ENCODE results near the gene CHCHD10. TPM values are rescaled to one million over a fixed set of nuclear protein-coding genes. Genes with fewer than 3 reads are reported as not detected.

CHCHD10 gene
- polyA plus RNA-seq, 1 of the 3 experiments (the other 2 are of a cell fraction), result 70.1 TPM

DNA sequence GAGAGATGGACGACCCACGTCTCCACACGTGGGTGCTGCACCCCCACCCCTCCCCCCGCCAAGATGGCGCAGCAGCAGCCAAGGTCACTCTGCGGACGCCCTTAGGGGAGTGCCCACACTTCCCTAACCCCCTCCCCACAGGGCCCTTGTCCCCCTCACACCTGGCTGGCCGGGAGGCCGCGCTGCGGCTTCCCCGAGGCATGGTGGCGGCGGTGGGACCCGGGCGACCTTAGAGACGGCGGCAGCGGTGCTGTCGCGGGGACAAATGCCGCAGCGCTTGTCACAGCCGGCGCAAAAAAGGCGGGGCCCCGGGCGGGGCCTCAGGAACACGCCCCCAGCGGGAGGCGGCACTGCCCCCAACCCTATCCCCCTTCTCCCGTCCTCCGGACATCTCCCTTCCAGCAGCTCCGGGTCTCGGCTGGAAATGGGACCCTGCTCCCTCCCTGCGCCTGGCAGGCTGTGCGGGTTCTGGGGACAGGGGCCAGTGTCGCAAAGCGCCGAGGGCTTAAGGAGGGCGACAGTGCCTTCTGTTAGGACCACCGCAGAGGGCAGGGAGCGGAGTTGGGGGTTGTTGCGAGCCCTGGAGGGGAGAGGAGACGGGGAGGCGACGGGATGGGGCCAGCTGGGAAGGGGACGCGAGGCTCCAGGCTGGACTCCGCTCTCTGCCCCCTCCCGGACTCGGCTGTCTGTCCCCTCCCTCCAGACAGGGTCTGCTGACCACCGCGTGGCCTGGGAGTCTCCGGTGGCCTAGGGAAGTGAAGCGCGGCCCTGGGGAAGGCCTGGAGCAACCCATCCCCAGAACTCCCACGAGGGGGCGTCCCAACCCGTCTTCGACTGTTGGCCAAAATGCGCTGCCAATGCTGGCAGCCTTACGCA is at the start of gene CHCHD10 (continued):
- TF ChIP-seq RCOR1 (IDR thresholded peaks at IDR 0.05; ENCODE audit: low read length) (no peak), POLR2AphosphoS5 (IDR thresholded peaks at IDR 0.05; ENCODE audit: low read depth, low read length) (no peak; the same call in 1 of the 2 replicates), CHD2 (IDR thresholded peaks at IDR 0.05; ENCODE audit: low read length, partially characterized antibody) (peak; percentile 13), USF2 (IDR thresholded peaks at IDR 0.05; ENCODE audit: borderline replicate concordance, low read depth, low read length) (no peak), JUND (IDR thresholded peaks at IDR 0.05) (no peak), PBX3 (IDR thresholded peaks at IDR 0.05) (no peak), ZBTB33 (IDR thresholded peaks at IDR 0.05; ENCODE audit: borderline replicate concordance, low read depth) (no peak), RFX5 (IDR thresholded peaks at IDR 0.05; ENCODE audit: low read length) (no peak)

- H3K9me2 ChIP-seq, result no peaks in the 10 kb centered on the region
- no peak overlapping the region for H3K4me3 ChIP-seq (ENCODE audit: low read depth in 2 of 2, low read length in 1 of 2)
- ChIA-PET POLR2A (interaction anchor here (0.5 kb wide), 1 partner anchor 40 kb away, joined by 3 read pairs; no protein-coding TSS in a partner anchor), CTCF (no interaction called here)
- no peak for DNase-seq
- H3K79me2 ChIP-seq (ENCODE audit: insufficient read depth), result 0 out of 2 replicates have a peak, but pooled peaks cover 3% of the 10 kb centered on the region
- H3K27me3 ChIP-seq (ENCODE audit: insufficient read depth), result no peaks in the 10 kb centered on the region
- peaks cover 28 to 54% of the 10 kb centered on the region in 2 experiments for H3K36me3 ChIP-seq (replicated peaks in 1 of 2; ENCODE audit: control insufficient read depth in 1 of 2, insufficient read depth in 2 of 2, low read length in 1 of 2)
- H3K4me2 ChIP-seq, result no peak overlapping the region
- H3K9me3 ChIP-seq, result no peaks in the 10 kb centered on the region
- no peak overlapping the region for H2AFZ ChIP-seq (ENCODE audit: low read depth)
- H4K20me1 ChIP-seq (ENCODE audit: insufficient read depth), result no peaks in the 10 kb centered on the region
- WGBS (ENCODE audit: low lambda C conversion rate), result 90% methylated on average over 6 of the region's 6 CpGs
- peaks cover 0 to 15% of the 10 kb centered on the region in 2 experiments; a peak in 1 of 4 replicates for H3K4me1 ChIP-seq (ENCODE audit: control insufficient read depth in 1 of 2, insufficient read depth in 2 of 2, low read depth in 1 of 2, low read length in 1 of 2)
- no peak overlapping the region for H3K9ac ChIP-seq
- H3K27ac ChIP-seq (ENCODE audit: low read depth in 2 of 2, low read length in 1 of 2), result no peak overlapping the region
- no peaks in the 10 kb centered on the region for H3F3A ChIP-seq (replicated peaks; ENCODE audit: insufficient read depth)
- TF ChIP-seq MEF2A (IDR thresholded peaks at IDR 0.05; ENCODE audit: borderline replicate concordance, low read depth) (no peak), USF1 (IDR thresholded peaks at IDR 0.05; ENCODE audit: borderline replicate concordance, low read depth) (no peak), ZBTB33 (IDR thresholded peaks at IDR 0.05; ENCODE audit: borderline replicate concordance, low read depth) (no peak), EP300 (IDR thresholded peaks at IDR 0.05; ENCODE audit: borderline replicate concordance in 1 of 2, low read depth in 1 of 2, low read length in 1 of 2) (no peak), FOXM1 (IDR thresholded peaks at IDR 0.05; ENCODE audit: low read depth) (no peak)
- TF ChIP-seq, protein P1, sequence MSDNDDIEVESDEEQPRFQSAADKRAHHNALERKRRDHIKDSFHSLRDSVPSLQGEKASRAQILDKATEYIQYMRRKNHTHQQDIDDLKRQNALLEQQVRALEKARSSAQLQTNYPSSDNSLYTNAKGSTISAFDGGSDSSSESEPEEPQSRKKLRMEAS (IDR thresholded peaks at IDR 0.05; ENCODE audit: low read depth), result no peak
These were observed 49.4 kb upstream of the CHCHD10 start for GRCh38 chr22:23817146-23817545.
